ENCODE results near the gene HIGD1C. TPM values are rescaled to one million over a fixed set of nuclear protein-coding genes. Genes with fewer than 3 reads are reported as not detected.

The HIGD1C gene
- total RNA-seq, 4 donors from 2014 or later = not detected

DNA sequence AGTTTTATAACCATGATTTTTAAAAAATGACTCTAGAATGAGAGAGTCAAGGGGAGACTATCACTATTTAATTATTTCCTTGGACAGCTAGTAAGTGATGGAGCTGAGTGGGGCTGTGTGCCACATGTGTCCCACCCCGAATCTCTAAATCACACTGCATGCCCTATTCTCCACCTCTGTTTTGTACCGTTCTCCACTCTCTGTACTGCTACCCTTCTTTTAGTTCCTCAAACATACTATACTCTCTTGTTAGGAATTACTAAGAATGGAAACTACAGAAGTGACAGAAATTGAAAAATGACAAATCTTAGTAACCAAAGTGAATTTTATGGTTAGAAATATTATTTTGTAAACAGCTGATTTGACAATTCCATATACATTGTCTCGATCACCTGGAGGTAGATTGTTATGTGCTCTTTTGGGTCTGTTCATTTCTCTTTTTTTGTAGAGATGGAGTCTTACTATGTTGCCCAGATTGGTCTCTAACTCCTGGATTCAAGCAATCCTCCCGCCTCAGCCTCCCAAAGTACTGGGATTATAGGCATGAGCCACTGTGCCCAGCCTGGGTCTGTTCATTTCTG, 37.9 kb downstream of the HIGD1C start:
- TF ChIP-seq, protein P1, sequence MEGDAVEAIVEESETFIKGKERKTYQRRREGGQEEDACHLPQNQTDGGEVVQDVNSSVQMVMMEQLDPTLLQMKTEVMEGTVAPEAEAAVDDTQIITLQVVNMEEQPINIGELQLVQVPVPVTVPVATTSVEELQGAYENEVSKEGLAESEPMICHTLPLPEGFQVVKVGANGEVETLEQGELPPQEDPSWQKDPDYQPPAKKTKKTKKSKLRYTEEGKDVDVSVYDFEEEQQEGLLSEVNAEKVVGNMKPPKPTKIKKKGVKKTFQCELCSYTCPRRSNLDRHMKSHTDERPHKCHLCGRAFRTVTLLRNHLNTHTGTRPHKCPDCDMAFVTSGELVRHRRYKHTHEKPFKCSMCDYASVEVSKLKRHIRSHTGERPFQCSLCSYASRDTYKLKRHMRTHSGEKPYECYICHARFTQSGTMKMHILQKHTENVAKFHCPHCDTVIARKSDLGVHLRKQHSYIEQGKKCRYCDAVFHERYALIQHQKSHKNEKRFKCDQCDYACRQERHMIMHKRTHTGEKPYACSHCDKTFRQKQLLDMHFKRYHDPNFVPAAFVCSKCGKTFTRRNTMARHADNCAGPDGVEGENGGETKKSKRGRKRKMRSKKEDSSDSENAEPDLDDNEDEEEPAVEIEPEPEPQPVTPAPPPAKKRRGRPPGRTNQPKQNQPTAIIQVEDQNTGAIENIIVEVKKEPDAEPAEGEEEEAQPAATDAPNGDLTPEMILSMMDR (IDR thresholded peaks at IDR 0.05; ENCODE audit: low read depth) = no peak

DNA sequence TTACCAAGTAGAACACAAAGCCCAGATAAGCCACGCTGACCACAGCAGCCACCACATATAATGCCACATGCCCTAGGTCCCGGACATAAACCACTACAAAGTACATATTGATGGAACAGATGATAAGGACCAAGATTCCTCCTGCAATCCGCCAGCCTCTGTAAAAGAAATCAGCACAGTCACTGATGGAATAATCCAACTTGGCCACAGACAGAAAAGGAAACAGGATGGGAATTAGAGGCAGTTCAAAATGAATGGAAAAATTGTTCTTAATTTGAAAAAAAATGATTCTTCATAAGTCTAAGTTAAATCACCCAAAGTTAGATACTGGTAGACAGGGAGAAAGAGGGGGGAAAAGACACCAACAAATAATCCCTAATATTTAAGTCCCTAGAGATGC, 38.4 kb downstream of the HIGD1C start:
- TF ChIP-seq, protein P1 (IDR thresholded peaks at IDR 0.05; ENCODE audit: low read depth) = no peak

DNA sequence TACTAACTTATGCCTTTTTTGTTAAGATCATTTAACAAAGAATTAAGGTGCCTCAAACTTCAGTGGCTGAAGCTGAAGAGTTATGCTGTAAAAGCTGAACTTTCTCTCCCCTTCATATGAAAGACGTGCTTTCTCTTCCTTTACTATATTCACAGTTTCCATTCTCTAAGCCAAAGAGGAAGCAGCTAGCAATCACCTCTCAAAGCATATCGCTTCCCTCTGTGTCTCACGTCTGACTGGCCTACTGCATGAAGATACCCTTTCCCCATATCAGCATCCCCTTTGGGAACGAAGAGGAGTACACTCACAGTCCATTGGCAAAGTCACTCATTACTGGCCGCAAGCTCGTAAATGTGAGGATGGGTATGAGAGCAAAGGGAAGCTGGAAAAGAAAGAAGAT, 38.9 kb downstream of the HIGD1C start:
- TF ChIP-seq, protein P1 (IDR thresholded peaks at IDR 0.05; ENCODE audit: low read depth) = no peak

DNA sequence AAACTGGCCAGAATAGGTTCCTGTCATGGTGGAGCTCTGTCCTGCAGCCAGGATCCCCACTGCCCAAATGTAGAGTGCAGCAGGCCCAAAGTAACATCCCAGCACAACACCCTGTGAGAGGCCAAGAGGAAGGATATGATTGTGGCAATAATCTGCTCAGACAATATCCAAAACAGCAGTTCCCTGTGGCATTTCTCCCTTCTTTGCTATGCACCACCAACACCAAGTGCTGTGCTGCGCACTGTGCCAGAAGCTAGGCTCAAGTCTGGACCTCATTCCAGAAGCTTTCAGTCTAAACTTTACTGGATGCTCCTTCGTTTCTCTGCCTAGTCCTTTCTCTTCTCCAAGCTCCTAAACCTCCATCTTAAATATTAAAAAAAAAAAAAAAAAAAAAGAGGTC, 40.5 kb downstream of the HIGD1C start:
- TF ChIP-seq, protein P1 (IDR thresholded peaks at IDR 0.05; ENCODE audit: low read depth) = no peak

DNA sequence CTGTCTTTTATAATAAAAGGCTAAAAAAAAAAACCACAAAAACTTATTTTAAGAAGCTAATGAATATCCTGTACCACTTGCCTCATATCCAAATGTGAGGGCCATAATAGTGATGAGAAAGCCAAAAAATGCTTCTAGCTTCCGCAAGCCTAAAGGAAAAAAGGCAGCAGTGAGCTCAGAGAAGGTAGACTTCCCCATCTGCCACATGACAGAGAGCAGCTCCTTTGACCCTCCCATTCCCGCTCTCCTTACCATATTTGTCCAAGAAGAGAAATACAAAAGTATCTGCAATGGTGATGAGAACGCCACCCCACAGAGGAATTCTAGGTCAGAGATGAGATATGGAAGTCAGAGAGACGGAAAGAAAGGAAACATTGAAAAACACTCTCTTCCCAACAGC, 46.7 kb downstream of the HIGD1C start:
- TF ChIP-seq, protein P1 (IDR thresholded peaks at IDR 0.05; ENCODE audit: low read depth) = no peak

DNA sequence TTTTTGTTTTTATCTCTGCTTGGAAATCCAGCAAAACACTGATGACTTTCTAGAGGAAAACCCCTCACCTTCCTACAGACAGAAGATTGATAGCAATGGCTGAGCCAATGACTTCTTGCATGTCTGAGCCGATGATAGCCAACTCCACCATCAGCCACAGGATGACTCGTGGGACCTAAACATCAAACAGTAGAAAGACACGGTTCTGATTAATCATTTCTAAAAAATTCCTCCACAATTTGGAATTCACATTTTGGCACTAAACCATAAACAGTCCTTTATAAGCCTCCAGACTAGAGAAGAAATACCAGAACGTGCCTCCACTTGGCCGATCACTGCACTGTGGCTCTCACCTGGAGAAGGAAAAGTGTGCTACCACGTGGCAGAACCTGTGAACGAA, 47.9 kb downstream of the HIGD1C start:
- TF ChIP-seq, protein P1 (IDR thresholded peaks at IDR 0.05; ENCODE audit: low read depth) = no peak

DNA sequence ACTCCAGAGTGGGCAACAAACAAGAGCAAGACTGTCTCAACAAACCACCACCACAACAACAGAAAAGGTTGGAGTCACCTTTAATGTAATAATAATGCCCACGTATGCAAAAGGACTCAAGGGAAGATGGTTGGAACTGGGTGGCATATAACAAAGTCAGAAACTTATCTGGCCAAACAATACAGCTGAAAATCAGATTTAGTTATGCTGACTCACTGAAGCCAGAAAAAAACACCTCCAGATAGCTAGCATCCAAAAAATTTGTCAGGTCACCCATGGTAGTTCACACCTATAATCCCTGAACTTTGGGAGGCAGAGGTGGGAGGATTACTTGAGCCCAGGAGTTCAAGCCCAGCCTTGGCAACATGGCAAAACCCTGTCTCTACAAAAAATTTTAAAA, 49.5 kb downstream of the HIGD1C start:
- TF ChIP-seq, protein P1 (IDR thresholded peaks at IDR 0.05; ENCODE audit: low read depth) = no peak
